Immature natural killer cell (primary cell): ENCODE results near the gene MILR1. TPM values are rescaled to one million over a fixed set of nuclear protein-coding genes. Genes with fewer than 3 reads are reported as not detected.

Experiments
- DNase-seq, 3 donors: peaks; one replicate each; pipeline ENCODE4 v3.0.0; 2022; ENCODE audit warnings: mixed read lengths in 1 of 3
- H3K27ac Mint-ChIP-seq, 6 donors: one replicate each; pipeline ENCODE4 v1.8.0; 2020; ENCODE audit warnings: mixed read lengths in 6 of 6, mild to moderate bottlenecking in 5 of 6, inconsistent platforms in 4 of 6, moderate library complexity in 3 of 6
- H3K27me3 Mint-ChIP-seq, 3 donors: one replicate each; pipeline ENCODE4 v1.8.0; 2020 to 2021; ENCODE audit warnings: low read depth in 3 of 3, mild to moderate bottlenecking in 3 of 3, mixed read lengths in 3 of 3, moderate library complexity in 3 of 3, inconsistent platforms in 1 of 3
- H3K36me3 Mint-ChIP-seq, 3 donors: one replicate each; pipeline ENCODE4 v1.8.0; 2020; ENCODE audit warnings: mixed read lengths in 3 of 3, inconsistent platforms in 2 of 3, mild to moderate bottlenecking in 2 of 3
- H3K4me1 Mint-ChIP-seq, 2 donors: one replicate each; pipeline ENCODE4 v1.8.0; 2020; ENCODE audit warnings: inconsistent platforms in 2 of 2, mild to moderate bottlenecking in 2 of 2, mixed read lengths in 2 of 2, moderate library complexity in 1 of 2
- H3K4me3 Mint-ChIP-seq, 5 donors: one replicate each; pipeline ENCODE4 v1.8.0; 2020; ENCODE audit warnings: mild to moderate bottlenecking in 5 of 5, mixed read lengths in 5 of 5, inconsistent platforms in 3 of 5, moderate library complexity in 3 of 5
- H3K9me3 Mint-ChIP-seq, 6 donors: one replicate each; pipeline ENCODE4 v1.8.0; 2020; ENCODE audit warnings: mild to moderate bottlenecking in 6 of 6, mixed read lengths in 6 of 6, inconsistent platforms in 4 of 6, moderate library complexity in 3 of 6
- polyA plus RNA-seq, 3 donors: library from polyadenylated mRNA; unstranded; fragments of 300-500 nt; fragmentation: Illumina TruSeq; gene quantifications; one replicate each; pipeline ENCODE4 v1.2.3, GENCODE V29; 2021

MILR1 gene
- polyA plus RNA-seq, 3 donors from 2014 or later, result 1.8 to 9.6 TPM; not detected in 1

DNA sequence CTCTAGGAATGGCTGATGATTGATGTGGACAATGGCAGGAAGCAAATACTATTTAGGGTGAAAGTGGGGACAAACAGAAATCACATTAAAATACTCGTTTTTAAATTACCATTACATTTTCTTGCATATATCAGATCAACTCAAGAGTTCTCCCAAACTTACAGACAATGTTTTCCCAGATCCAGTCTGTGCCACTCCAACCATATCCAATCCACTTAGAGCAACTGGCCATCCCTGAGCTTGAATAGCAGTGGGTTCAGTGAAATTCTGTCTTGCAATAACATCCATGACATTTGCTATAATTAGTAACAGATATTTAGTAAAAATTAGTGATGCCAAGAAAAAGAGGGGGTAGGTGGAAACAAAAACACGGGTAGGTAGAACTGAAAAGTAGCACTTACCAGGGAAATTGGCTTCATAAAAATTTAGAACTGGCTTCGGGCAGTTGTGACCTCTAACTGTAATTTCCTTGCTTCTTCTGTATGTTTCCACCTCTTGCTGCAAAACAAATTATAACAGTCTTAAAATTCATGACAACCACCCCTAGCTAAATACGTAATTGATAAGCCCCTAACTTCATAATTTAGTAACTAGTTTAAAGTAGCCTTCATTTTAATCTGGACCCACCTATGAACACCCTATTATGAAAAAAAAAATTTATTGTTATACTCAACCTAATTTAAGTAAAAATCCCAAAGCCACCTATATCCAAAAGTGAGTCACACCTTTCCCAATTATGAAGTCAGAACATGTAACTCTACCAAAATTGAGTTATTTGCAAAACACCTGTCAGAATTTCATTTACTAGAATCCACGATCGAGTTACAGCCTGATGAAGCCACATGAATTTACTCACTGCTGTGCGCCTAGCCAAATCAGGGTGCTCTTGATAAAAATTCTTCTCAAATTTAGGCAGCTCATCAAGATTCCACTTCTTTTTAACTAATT, 55.2 kb downstream of the MILR1 start:
- H3K4me1 Mint-ChIP-seq, result peaks cover 62 to 80% of the 10 kb centered on the region in 2 donors
- peak overlapping the region; percentile 94 to 100 (median 100) for H3K27ac Mint-ChIP-seq
- DNase-seq, result peak; percentile 5 to 20 (median 10)
- peaks cover 36 to 65% (median 62%) of the 10 kb centered on the region in 3 donors for H3K36me3 Mint-ChIP-seq
- H3K27me3 Mint-ChIP-seq, result peaks cover 40 to 76% (median 70%) of the 10 kb centered on the region in 3 donors
- peaks cover 0 to 4% (median 0%) of the 10 kb centered on the region in 6 donors for H3K9me3 Mint-ChIP-seq
- peak overlapping the region; percentile 99 to 100 (median 99) for H3K4me3 Mint-ChIP-seq

DNA sequence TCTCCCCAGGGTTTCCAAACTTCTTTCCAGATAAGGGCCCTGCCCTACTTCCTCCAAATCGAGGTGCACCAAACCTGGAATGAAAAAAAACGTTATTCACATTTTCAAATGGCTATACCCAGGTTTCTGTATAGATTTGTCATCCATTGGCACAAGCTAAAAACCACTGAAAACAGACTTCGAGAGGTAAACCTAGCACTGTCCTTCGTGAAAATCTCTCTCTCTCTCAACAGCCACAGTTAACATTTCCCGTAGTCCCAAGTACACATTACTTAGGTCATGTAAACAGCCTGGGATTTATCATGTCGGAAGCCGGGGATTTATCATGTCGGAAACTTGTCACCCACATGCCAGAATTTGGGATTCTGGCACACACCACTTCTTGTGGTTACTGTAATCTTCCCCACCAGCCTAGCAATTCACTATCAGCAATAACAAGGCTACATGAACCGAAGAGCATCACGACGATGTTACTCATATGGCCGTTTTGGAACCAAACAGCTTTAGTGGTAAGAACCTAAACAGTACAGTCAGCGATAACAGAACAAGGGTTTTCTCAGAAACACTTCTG, 55.9 kb downstream of the MILR1 start:
- Mint-ChIP-seq H3K36me3 (peaks cover 36 to 61% (median 58%) of the 10 kb centered on the region in 3 donors), H3K27me3 (peaks cover 40 to 72% (median 63%) of the 10 kb centered on the region in 3 donors)
- peak in 1 of 3 donors; percentile 8 for DNase-seq

DNA sequence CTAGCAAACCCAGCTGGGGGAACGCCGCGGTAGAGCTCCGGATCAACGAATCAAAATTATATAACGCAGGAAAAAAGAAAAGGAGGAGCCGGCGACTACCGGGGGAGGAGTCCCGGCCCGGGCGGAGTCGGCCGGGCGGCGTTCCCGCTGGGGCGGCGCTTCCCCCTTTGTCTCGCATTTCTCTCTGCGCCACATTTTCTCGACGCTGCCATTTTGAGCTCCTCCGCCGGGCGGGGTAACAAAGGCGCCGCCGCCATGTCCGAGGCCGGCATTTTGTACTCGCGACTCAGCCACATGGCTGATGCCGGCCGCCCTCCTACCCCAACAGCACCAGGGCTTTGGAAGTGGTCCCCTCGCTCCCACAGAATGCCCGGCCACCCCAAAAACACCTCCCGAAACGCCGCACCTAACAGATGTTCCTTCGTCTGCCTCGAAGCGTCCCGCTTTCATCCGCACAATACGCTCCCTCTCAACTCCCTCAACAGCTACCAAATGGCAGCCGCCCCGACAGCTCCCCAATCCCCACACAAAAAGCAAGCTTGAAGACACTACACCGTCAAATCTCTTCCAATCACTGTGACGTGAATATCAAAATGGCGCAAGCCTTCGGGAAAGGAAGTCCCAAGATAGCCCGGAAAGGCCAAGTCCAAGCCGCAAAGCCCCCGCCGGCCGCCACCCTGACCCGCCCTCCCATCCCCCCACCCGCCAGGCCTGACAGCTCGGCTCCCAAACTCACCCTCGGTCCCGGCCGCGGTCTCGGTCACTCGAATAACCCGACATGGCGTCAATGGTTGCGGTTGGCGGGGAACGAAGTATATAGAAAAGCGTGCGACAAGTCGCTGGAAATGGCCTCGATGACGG, 56.7 kb downstream of the MILR1 start:
- peaks cover 0 to 4% (median 0%) of the 10 kb centered on the region in 6 donors for H3K9me3 Mint-ChIP-seq
- peaks cover 40 to 65% (median 56%) of the 10 kb centered on the region in 3 donors for H3K27me3 Mint-ChIP-seq
- H3K4me3 Mint-ChIP-seq, result peak overlapping the region; percentile 99 to 100 (median 99)
- H3K27ac Mint-ChIP-seq, result peak overlapping the region; percentile 99 to 100 (median 100)
- peak; percentile 87 to 91 (median 90) for DNase-seq
- H3K4me1 Mint-ChIP-seq, result peaks cover 52 to 78% of the 10 kb centered on the region in 2 donors
- H3K36me3 Mint-ChIP-seq, result peaks cover 35 to 60% (median 55%) of the 10 kb centered on the region in 3 donors

More for the DNA sequence above, 55.9 kb downstream of the MILR1 start:
- peaks cover 57 to 79% of the 10 kb centered on the region in 2 donors for H3K4me1 Mint-ChIP-seq
- peak overlapping the region; percentile 99 to 100 (median 99) for H3K4me3 Mint-ChIP-seq
- peaks cover 0 to 4% (median 0%) of the 10 kb centered on the region in 6 donors for H3K9me3 Mint-ChIP-seq
- peak overlapping the region; percentile 94 to 100 (median 100) for H3K27ac Mint-ChIP-seq

DNA sequence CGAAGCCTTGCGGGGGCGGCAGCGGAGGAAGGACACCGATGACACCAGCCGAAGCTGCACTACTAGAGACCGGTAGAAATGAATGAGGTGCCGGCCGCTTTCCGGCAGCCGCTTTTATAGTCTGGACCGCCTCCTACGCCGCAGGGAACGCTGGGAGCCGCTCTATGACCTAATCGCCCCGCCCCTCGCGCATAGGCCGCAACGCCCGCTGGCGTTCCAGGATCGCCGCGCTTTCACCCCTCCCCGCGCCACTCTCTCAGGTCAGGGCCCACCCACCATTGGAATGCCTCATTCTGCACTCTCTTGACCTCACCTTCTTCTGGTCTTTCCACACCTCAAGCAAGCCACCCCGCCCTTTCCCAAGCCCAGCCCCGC, 57.3 kb downstream of the MILR1 start, which contains the start of gene DDX5:
Gene DDX5, minus strand, starts transcription at position 89 of the 375 bp plus-strand sequence. CDS start 170 bp downstream, outside the sequence.
- H3K4me1 Mint-ChIP-seq, result peaks cover 53 to 73% of the 10 kb centered on the region in 2 donors
- H3K27ac Mint-ChIP-seq, result peak within 1 kb of the TSS; percentile 99 to 100 (median 100)
- peak; percentile 96 to 98 (median 97) for DNase-seq
- peaks cover 0 to 4% (median 0%) of the 10 kb centered on the region in 6 donors for H3K9me3 Mint-ChIP-seq
- H3K4me3 Mint-ChIP-seq, result peak within 1 kb of the TSS; percentile 99 to 100 (median 99)
- peaks cover 35 to 58% (median 51%) of the 10 kb centered on the region in 3 donors for H3K36me3 Mint-ChIP-seq
- peaks cover 38 to 59% (median 50%) of the 10 kb centered on the region in 3 donors for H3K27me3 Mint-ChIP-seq

DNA sequence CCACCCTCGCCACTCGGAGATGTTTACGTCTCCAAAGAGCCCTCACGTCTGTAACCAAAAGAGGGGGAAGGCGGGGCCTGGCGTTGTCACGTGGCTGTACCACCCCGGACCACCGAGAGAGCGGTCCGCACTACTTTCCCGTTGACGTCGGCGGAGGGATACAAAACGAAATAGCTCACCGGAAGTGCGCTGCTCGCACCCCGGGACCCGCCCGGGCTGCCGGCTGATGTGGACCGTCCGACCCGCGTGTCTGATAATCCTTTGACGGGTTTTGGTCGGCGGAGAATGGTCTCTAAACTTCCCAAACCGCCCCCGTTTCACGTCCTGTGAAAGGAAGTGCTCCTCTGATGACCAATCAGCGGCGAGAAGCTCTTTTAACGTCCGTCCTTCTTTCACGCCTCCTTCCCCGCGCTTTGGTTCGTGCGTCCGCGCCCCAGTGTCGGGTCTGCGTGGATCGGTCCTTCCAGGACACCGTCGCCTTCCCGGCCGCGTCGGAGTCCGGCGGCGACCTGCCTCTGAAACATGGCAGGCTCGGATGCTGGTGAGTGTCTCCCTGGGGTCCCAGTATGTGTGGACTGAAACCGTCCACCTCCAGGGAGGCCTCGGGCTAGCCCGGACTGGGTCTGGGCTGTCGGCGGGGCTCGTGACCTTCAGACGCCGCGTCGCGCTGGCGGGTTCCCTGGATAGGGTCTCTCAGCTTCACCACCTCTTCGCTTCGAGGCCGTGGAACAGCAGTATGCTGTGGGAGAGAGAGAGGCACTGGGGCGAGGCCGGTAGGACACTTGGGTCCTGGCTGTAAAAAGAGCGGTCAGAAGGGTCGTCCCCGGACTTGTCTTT, 57.9 kb downstream of the MILR1 start, which contains the start of gene CEP95:
Gene CEP95, plus strand, starts transcription at position 402 of the 837 bp plus-strand sequence. Its CDS starts 121 bp downstream, at position 523.
- peak; percentile 96 to 98 (median 98) for DNase-seq
- Mint-ChIP-seq H3K36me3 (peaks cover 33 to 57% (median 45%) of the 10 kb centered on the region in 3 donors), H3K4me1 (peaks cover 51 to 67% of the 10 kb centered on the region in 2 donors), H3K27me3 (peaks cover 35 to 53% (median 46%) of the 10 kb centered on the region in 3 donors), H3K27ac (peak within 1 kb of the TSS; percentile 99 to 100 (median 100)), H3K9me3 (peaks cover 0 to 4% (median 0%) of the 10 kb centered on the region in 6 donors), H3K4me3 (peak within 1 kb of the TSS; percentile 99 to 100 (median 99))

DNA sequence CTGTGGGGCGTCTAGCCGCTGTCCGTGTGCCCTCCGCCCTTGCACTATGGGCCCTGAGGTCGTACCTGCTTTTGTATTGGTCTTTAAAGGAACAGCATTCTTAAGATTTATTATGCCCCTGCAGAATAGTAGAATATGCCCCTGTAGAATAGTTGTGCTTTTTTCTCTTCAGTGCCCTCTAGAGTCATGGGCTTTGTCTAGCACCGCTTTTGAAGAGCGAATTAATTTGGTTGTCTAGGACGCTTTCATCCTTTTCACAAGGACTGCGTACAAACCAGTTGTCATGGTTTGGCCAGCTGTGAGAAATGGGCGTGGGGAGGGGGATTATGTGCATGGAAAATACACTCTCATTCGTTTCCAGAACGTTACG, 58.5 kb downstream of the MILR1 start:
- peak overlapping the region; percentile 99 to 100 (median 99) for H3K4me3 Mint-ChIP-seq
- peaks cover 27 to 54% (median 39%) of the 10 kb centered on the region in 3 donors for H3K36me3 Mint-ChIP-seq
- peaks cover 35 to 47% (median 41%) of the 10 kb centered on the region in 3 donors for H3K27me3 Mint-ChIP-seq
- peaks cover 0 to 4% (median 0%) of the 10 kb centered on the region in 6 donors for H3K9me3 Mint-ChIP-seq
- H3K27ac Mint-ChIP-seq, result peak overlapping the region; percentile 99 to 100 (median 100)
- DNase-seq, result peak; percentile 57 to 62 (median 59)
- H3K4me1 Mint-ChIP-seq, result peaks cover 45 to 61% of the 10 kb centered on the region in 2 donors

DNA sequence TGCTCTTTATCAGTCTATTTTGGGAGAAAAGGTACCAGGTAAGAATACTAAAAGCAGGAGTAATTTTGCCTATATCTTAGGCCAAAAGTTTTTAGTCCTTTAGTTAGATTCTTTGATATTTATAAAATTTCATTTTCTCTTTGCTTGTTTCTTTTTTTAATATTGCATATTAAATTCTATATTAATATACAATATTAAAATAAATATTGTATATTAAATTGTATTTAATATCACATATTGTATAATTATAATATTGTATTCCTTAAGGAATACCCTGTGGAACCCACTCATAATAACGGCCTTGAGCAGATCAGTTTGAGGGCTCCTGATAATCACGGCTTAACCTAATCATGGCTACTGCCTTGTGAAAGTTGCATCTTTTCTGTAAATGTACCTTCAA, 59.8 kb downstream of the MILR1 start:
- no peak for DNase-seq
- peaks cover 0 to 4% (median 0%) of the 10 kb centered on the region in 6 donors for H3K9me3 Mint-ChIP-seq
- H3K36me3 Mint-ChIP-seq, result peaks cover 16 to 46% (median 27%) of the 10 kb centered on the region in 3 donors
- H3K27ac Mint-ChIP-seq, result peak overlapping the region in 2 of 6 donors; percentile 49 to 55
- H3K4me3 Mint-ChIP-seq, result peak overlapping the region; percentile 18 to 61 (median 53)
- H3K27me3 Mint-ChIP-seq, result peaks cover 35 to 39% (median 35%) of the 10 kb centered on the region in 3 donors
- H3K4me1 Mint-ChIP-seq, result peaks cover 33 to 55% of the 10 kb centered on the region in 2 donors

DNA sequence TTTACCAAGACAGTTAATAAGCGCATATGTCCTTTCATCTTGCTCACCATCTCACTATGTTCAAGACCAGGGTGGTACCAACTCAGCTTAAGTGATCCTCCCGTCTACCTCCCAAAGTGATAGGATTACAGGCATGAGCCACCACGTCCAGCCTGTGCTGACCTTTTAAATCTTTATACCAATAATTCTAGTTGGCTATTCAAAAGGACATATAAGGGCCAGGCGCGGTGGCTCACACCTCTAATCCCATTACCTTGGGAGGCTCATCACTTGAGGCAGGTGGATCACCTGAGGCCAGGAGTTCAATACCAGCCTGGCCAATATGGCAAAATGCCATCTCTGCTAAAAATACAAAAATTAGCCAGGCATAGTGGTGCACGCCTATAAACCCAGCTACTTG, 60.3 kb downstream of the MILR1 start:
- Mint-ChIP-seq H3K9me3 (peaks cover 0 to 4% (median 0%) of the 10 kb centered on the region in 6 donors), H3K27me3 (peaks cover 30 to 34% (median 30%) of the 10 kb centered on the region in 3 donors), H3K36me3 (peaks cover 15 to 46% (median 22%) of the 10 kb centered on the region in 3 donors), H3K4me1 (peaks cover 28 to 55% of the 10 kb centered on the region in 2 donors), H3K4me3 (no peak overlapping the region), H3K27ac (no peak overlapping the region)
- no peak for DNase-seq

DNA sequence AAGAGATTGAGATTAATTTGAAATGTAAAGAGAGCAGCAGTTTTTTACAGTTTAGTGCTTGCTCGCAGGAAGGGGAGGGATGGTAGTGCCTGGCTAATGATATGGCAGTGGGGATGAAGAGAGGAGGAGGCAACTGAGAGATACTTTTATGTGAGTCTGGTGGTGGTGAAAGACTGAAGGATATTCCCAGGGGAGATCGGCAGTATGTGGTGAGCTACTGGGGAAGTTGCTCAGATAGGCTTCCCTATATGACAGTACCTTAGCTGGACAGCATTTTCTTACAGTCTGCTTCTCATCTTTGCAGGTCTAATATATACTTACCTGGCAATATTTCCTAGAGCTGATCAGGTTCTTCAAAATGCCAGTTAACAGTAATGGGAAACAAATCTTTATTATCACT, 66.5 kb downstream of the MILR1 start:
- Mint-ChIP-seq H3K4me3 (no peak overlapping the region), H3K9me3 (no peaks in the 10 kb centered on the region), H3K4me1 (peaks cover 3 to 31% of the 10 kb centered on the region in 2 donors), H3K36me3 (peaks cover 19 to 41% (median 20%) of the 10 kb centered on the region in 3 donors), H3K27ac (peak overlapping the region in 2 of 6 donors; percentile 18), H3K27me3 (no peaks in the 10 kb centered on the region)
- no peak for DNase-seq

DNA sequence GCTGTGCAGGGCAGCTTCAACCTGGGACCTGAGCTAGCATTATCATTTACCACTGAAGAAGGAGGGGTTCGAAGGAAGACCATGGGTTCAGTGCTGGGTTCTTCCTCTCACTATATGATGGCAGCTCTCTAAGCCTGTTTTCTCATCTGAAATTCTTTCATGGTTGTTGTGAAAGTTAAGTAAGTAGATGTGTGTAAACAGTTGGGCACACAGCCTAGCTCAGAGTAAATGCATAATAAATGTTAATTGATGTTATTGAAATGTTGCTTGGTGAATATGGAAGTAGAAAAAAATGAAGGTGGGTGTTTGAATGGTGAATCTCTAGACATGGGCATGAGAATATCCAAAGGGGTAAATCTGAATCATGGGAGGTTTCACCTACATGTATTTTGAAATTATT, 66.9 kb downstream of the MILR1 start:
- no peaks in the 10 kb centered on the region for H3K9me3 Mint-ChIP-seq
- H3K36me3 Mint-ChIP-seq, result peaks cover 19 to 37% (median 20%) of the 10 kb centered on the region in 3 donors
- peaks cover under 1 to 30% of the 10 kb centered on the region in 2 donors for H3K4me1 Mint-ChIP-seq
- peak overlapping the region in 3 of 6 donors; percentile 18 to 23 (median 18) for H3K27ac Mint-ChIP-seq
- DNase-seq, result no peak
- H3K4me3 Mint-ChIP-seq, result no peak overlapping the region
- no peaks in the 10 kb centered on the region for H3K27me3 Mint-ChIP-seq
